ENCODE results near the gene FARS2. TPM values are rescaled to one million over a fixed set of nuclear protein-coding genes. Genes with fewer than 3 reads are reported as not detected.

Gene FARS2
- total and polyA plus RNA-seq, 10 donors, result 9.0 to 27.4 (median 19.8) TPM

GRCh38 chr6:5516036-5516435 is 254.7 kb downstream of the FARS2 start:
- Histone ChIP-seq H3K27ac (no peak overlapping the region), H3K4me3 (no peak overlapping the region), H3K9me3 (no peaks in the 10 kb centered on the region), H3K27me3 (replicated peaks in 1 of 7) (no peaks in the 10 kb centered on the region), H3K36me3 (no peaks in the 10 kb centered on the region), H3K4me1 (peaks cover 0 to 37% (median 0%) of the 10 kb centered on the region in 6 donors)
- WGBS, 5 donors, result 79 to 89% (median 85%) methylated on average over 6 of the region's 6 CpGs
- TF ChIP-seq, protein P1, sequence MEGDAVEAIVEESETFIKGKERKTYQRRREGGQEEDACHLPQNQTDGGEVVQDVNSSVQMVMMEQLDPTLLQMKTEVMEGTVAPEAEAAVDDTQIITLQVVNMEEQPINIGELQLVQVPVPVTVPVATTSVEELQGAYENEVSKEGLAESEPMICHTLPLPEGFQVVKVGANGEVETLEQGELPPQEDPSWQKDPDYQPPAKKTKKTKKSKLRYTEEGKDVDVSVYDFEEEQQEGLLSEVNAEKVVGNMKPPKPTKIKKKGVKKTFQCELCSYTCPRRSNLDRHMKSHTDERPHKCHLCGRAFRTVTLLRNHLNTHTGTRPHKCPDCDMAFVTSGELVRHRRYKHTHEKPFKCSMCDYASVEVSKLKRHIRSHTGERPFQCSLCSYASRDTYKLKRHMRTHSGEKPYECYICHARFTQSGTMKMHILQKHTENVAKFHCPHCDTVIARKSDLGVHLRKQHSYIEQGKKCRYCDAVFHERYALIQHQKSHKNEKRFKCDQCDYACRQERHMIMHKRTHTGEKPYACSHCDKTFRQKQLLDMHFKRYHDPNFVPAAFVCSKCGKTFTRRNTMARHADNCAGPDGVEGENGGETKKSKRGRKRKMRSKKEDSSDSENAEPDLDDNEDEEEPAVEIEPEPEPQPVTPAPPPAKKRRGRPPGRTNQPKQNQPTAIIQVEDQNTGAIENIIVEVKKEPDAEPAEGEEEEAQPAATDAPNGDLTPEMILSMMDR (IDR thresholded peaks at IDR 0.05 in 8 of 11, conservative IDR thresholded peaks at IDR 0.05 in 3 of 11), result no peak
- TF ChIP-seq POLR2A (IDR thresholded peaks at IDR 0.05) (no peak), POLR2AphosphoS5 (IDR thresholded peaks at IDR 0.05) (no peak)
- intact Hi-C loops (cut with DNase I; ENCODE audit: low total_unique reads), result no loop called here
- DNase-seq, result no peak

- DNase-seq, result no peak
- H3K4me3 ChIP-seq, result no peak overlapping the region
- H3K27ac ChIP-seq, result no peak overlapping the region
- no peaks in the 10 kb centered on the region for H3K27me3 ChIP-seq (replicated peaks in 1 of 7)
- H3K36me3 ChIP-seq, result no peaks in the 10 kb centered on the region
- WGBS, 5 donors, result 65 to 77% (median 71%) methylated on average over 2 of the region's 2 CpGs
- peaks cover 0 to 51% (median 0%) of the 10 kb centered on the region in 6 donors for H3K4me1 ChIP-seq
- no peak for TF ChIP-seq POLR2AphosphoS5 (IDR thresholded peaks at IDR 0.05)
- no peak for TF ChIP-seq POLR2A (IDR thresholded peaks at IDR 0.05)
- TF ChIP-seq, protein P1 (IDR thresholded peaks at IDR 0.05 in 8 of 11, conservative IDR thresholded peaks at IDR 0.05 in 3 of 11), result no peak
- intact Hi-C loops (cut with DNase I; ENCODE audit: low total_unique reads), result no loop called here
- H3K9me3 ChIP-seq, result no peaks in the 10 kb centered on the region
Measured at GRCh38 chr6:5517796-5518195, 256.5 kb downstream of the FARS2 start.

- TF ChIP-seq, protein P1 (IDR thresholded peaks at IDR 0.05 in 8 of 11, conservative IDR thresholded peaks at IDR 0.05 in 3 of 11), result no peak
- TF ChIP-seq POLR2AphosphoS5 (IDR thresholded peaks at IDR 0.05), result no peak
- no peak for TF ChIP-seq POLR2A (IDR thresholded peaks at IDR 0.05)
- no peaks in the 10 kb centered on the region for H3K36me3 ChIP-seq
- intact Hi-C loops (cut with DNase I; ENCODE audit: low total_unique reads), result no loop called here
- H3K9me3 ChIP-seq, result no peaks in the 10 kb centered on the region
- H3K4me3 ChIP-seq, result no peak overlapping the region
- H3K27ac ChIP-seq, result no peak overlapping the region
- H3K27me3 ChIP-seq (replicated peaks in 1 of 7), result no peaks in the 10 kb centered on the region
- no peak for DNase-seq
- H3K4me1 ChIP-seq, result peaks cover 0 to 51% (median 0%) of the 10 kb centered on the region in 6 donors
Measured at GRCh38 chr6:5518936-5519491, 257.7 kb downstream of the FARS2 start.

DNA sequence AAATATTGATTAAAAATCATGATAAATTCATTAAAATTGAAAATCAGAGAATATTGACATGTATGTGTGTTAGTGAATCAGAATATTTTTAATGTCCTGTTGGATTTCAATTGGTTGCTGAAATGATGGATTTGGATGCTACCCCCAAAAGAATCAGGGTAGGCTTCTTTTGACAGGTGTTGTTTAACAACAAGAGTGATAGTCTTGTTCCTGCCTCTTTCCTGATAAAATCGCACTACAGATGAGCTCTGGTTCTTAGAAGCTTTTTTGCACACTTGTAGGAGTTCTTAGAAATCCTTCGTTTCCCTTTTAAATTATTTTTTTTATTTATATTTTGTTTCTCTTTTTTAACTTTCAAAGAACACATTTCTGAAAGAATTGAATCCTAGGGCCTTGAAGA is 259.5 kb downstream of the FARS2 start:
- Histone ChIP-seq H3K36me3 (no peaks in the 10 kb centered on the region), H3K4me1 (peaks cover 0 to 51% (median 0%) of the 10 kb centered on the region in 6 donors), H3K27me3 (replicated peaks in 1 of 7) (no peaks in the 10 kb centered on the region), H3K27ac (no peak overlapping the region), H3K4me3 (no peak overlapping the region), H3K9me3 (no peaks in the 10 kb centered on the region)
- TF ChIP-seq, protein P1 (IDR thresholded peaks at IDR 0.05 in 8 of 11, conservative IDR thresholded peaks at IDR 0.05 in 3 of 11), result no peak
- no peak for TF ChIP-seq POLR2AphosphoS5 (IDR thresholded peaks at IDR 0.05)
- no peak for TF ChIP-seq POLR2A (IDR thresholded peaks at IDR 0.05)
- 70 to 86% (median 84%) methylated on average over 2 of the region's 2 CpGs for WGBS, 5 donors
- DNase-seq, result no peak
- intact Hi-C loops (cut with DNase I; ENCODE audit: low total_unique reads), result no loop called here

Measured in spleen (tissue), 11 donors.